DND-41 (cell line): Measurements from ENCODE around the gene TTC12.
A peak's percentile ranks its signal among the peaks of the same experiment; 100 is the strongest.

Experiments
- ATAC-seq: fragments of 200-7000 bp; cut with Tn5 transposase; 3 replicates; pipeline ENCODE4 v1.9.1; 2021; ENCODE audit warnings: low read depth; ENCODE audit not compliant: insufficient read depth
- DNase-seq: peaks from one replicate; pipeline ENCODE4 v3.0.0-alpha.2; 2020
- H2AFZ ChIP-seq: 2 replicates; pipeline ENCODE4 v1.6.0; 2012; ENCODE audit warnings: low read depth, low read length
- H3K27ac ChIP-seq: 2 replicates; pipeline ENCODE4 v1.5.1; 2012; ENCODE audit warnings: low read length, inconsistent platforms
- H3K27me3 ChIP-seq: fragments of 200-600 bp; sonication (generic); 2 replicates; pipeline ENCODE4 v1.6.0; 2012; ENCODE audit warnings: low read length, mild to moderate bottlenecking, inconsistent platforms; ENCODE audit not compliant: insufficient read depth, poor library complexity
- H3K36me3 ChIP-seq: 2 replicates; pipeline ENCODE4 v1.5.1; 2012; ENCODE audit warnings: low read length, inconsistent platforms; ENCODE audit not compliant: insufficient read depth
- H3K4me1 ChIP-seq: 2 replicates; pipeline ENCODE4 v1.5.1; 2012; ENCODE audit warnings: mild to moderate bottlenecking, low read length; ENCODE audit not compliant: insufficient read depth
- H3K4me2 ChIP-seq: 2 replicates; pipeline ENCODE4 v1.6.0; 2012; ENCODE audit warnings: mild to moderate bottlenecking, moderate library complexity, low read length, inconsistent platforms; ENCODE audit not compliant: insufficient read depth
- H3K4me3 ChIP-seq, 2 experiments: fragments of 200-600 bp in 1 of 2; shearing (Covaris generic) in 1 of 2; 2 replicates each; pipeline ENCODE4 v1.5.1; 2012 to 2016; ENCODE audit warnings: inconsistent platforms in 2 of 2, low read length in 2 of 2, mild to moderate bottlenecking in 2 of 2, low read depth in 1 of 2, moderate library complexity in 1 of 2
- H3K79me2 ChIP-seq: 2 replicates; pipeline ENCODE4 v1.6.0; 2012; ENCODE audit warnings: low read length, inconsistent platforms; ENCODE audit not compliant: insufficient read depth
- H3K9ac ChIP-seq: 2 replicates; pipeline ENCODE4 v1.6.0; 2012; ENCODE audit warnings: low read depth, mild to moderate bottlenecking, inconsistent platforms, low read length, moderate library complexity
- H3K9me3 ChIP-seq: 2 replicates; pipeline ENCODE4 v1.5.1; 2012; ENCODE audit warnings: low read length, moderate library complexity, mild to moderate bottlenecking, inconsistent platforms; ENCODE audit not compliant: insufficient read depth, severe bottlenecking
- H4K20me1 ChIP-seq: 2 replicates; pipeline ENCODE4 v1.6.0; 2012; ENCODE audit warnings: low read length; ENCODE audit not compliant: insufficient read depth
- EZH2 ChIP-seq: IDR thresholded peaks from 3 replicates; pipeline ENCODE4 v1.6.1; 2012; ENCODE audit warnings: borderline replicate concordance, low read depth, mild to moderate bottlenecking, moderate library complexity, low read length, inconsistent platforms; ENCODE audit not compliant: severe bottlenecking
- TF ChIP-seq, protein P1 (sequence below): IDR thresholded peaks from 2 replicates; pipeline ENCODE4 v1.5.1; 2012; ENCODE audit warnings: borderline replicate concordance, low read length, moderate library complexity, mild to moderate bottlenecking; ENCODE audit not compliant: poor library complexity, severe bottlenecking; ENCODE audit errors: extremely low read depth

Gene TTC12

DNA sequence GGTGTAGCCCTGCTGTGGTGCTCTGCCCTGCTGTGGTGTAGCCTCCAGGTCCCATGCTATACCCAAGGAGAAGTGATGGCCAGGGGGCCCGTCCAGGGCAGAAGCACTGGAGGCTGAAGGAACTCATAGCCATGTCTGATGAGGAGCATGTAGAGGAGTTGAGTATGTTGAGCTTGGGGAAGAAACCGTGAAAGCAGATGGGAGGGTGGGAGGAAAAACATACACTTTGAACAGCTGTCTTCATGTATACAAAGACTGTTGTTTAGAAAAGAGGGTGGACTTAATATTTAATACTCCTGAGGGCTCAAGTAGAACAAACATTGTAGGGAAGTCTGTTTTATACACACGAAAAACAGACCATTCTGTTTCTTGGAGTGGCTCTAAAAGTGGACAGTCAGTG lies 26.6 kb upstream of the TTC12 start:
- Histone ChIP-seq H3K4me1 (no peaks in the 10 kb centered on the region), H3K4me2 (no peak overlapping the region), H3K27me3 (no peaks in the 10 kb centered on the region), H3K9ac (no peak overlapping the region), H2AFZ (no peak overlapping the region), H3K4me3 (no peak overlapping the region), H3K9me3 (no peaks in the 10 kb centered on the region), H4K20me1 (no peaks in the 10 kb centered on the region), H3K79me2 (no peaks in the 10 kb centered on the region), H3K36me3 (no peaks in the 10 kb centered on the region), H3K27ac (no peak overlapping the region)
- TF ChIP-seq, protein P1, sequence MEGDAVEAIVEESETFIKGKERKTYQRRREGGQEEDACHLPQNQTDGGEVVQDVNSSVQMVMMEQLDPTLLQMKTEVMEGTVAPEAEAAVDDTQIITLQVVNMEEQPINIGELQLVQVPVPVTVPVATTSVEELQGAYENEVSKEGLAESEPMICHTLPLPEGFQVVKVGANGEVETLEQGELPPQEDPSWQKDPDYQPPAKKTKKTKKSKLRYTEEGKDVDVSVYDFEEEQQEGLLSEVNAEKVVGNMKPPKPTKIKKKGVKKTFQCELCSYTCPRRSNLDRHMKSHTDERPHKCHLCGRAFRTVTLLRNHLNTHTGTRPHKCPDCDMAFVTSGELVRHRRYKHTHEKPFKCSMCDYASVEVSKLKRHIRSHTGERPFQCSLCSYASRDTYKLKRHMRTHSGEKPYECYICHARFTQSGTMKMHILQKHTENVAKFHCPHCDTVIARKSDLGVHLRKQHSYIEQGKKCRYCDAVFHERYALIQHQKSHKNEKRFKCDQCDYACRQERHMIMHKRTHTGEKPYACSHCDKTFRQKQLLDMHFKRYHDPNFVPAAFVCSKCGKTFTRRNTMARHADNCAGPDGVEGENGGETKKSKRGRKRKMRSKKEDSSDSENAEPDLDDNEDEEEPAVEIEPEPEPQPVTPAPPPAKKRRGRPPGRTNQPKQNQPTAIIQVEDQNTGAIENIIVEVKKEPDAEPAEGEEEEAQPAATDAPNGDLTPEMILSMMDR, result no peak
- no peak for TF ChIP-seq EZH2
- DNase-seq, result no peak
- no peak for ATAC-seq

DNA sequence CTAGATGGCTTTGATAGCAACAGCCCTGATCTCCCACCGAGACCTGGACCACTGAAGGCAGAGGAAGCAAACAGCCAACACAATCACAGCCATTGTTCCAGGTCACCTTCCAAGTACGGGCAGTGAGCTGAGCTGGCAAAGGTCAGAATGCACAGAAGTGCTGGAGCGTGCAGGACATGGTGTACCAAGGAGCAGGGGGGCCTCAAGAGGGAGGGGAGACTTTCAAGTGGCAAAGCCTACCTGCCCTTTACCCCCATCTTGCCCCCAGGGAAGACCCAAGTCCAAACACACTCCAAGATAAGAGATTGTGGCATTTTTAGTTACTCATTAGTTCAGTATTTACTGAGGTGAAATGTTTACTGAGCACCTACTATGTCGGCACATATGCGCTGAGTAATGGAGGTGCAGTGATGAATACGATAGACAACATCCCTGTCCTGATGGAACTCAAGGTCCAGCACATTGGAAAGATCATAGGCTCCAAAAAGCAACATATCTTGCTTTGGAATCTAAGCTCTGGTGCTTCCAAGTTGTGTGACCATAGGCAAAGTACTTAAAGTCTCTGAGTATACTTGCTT lies 26.0 kb upstream of the TTC12 start:
- no peaks in the 10 kb centered on the region for H3K36me3 ChIP-seq
- no peaks in the 10 kb centered on the region for H3K9me3 ChIP-seq
- ATAC-seq (no peak), DNase-seq (no peak)
- no peaks in the 10 kb centered on the region for H3K27me3 ChIP-seq
- no peak for TF ChIP-seq EZH2
- TF ChIP-seq, protein P1, result no peak
- no peak overlapping the region for H2AFZ ChIP-seq
- no peaks in the 10 kb centered on the region for H3K4me1 ChIP-seq
- no peak overlapping the region for H3K27ac ChIP-seq
- H4K20me1 ChIP-seq, result no peaks in the 10 kb centered on the region
- H3K4me2 ChIP-seq, result no peak overlapping the region
- no peak overlapping the region for H3K4me3 ChIP-seq
- no peaks in the 10 kb centered on the region for H3K79me2 ChIP-seq
- H3K9ac ChIP-seq, result no peak overlapping the region

DNA sequence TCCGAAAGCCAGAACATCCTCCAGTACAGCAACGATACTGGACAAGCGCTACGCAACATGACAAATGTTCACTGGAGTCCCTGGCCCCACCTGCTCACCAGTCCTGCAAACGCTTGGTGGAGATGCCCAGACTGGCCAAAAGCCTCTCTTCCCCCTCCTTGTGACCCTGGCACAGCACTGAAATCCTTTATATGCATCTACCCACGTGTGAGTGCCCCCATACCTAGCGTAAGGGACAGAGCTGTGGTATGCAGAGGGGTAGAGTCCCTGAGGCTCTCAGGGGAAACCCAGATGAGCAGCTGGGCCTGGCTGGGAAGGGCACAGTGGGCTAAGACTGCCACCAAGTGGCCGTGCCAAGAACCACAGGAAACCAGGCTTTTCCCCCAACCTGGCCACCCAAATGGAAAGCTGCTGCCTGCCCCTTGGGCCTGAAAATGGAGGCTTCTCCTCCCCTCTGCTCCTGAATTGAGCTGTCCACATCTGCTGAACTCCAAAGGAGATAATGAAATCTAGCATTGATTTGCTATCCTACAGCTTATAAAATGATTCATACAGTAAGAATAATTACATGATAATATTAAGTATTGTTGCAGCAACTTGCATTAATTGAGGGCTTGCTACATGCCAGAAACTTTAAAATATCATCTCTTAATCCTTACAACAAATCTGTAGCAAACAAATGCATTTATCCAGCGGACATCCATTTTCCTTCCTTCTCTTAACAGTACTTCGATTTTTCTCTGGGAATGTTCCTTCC lies 24.8 kb upstream of the TTC12 start:
- no peak overlapping the region for H2AFZ ChIP-seq
- peak; percentile 66 for DNase-seq

More for the DNA sequence above, 24.8 kb upstream of the TTC12 start:
- H3K36me3 ChIP-seq, result no peaks in the 10 kb centered on the region
- no peak overlapping the region for H3K4me2 ChIP-seq
- no peak overlapping the region for H3K4me3 ChIP-seq
- no peak overlapping the region for H3K27ac ChIP-seq
- peak; percentile 91 for ATAC-seq
- no peaks in the 10 kb centered on the region for H4K20me1 ChIP-seq
- no peaks in the 10 kb centered on the region for H3K4me1 ChIP-seq
- no peaks in the 10 kb centered on the region for H3K27me3 ChIP-seq
- H3K9ac ChIP-seq, result no peak overlapping the region
- H3K9me3 ChIP-seq, result no peaks in the 10 kb centered on the region
- no peaks in the 10 kb centered on the region for H3K79me2 ChIP-seq
- TF ChIP-seq EZH2, result no peak
- TF ChIP-seq, protein P1, result peak; percentile 90
